H9 (cell line): ENCODE data around the gene UPF1. TPM values are rescaled to one million over a fixed set of nuclear protein-coding genes. Genes with fewer than 3 reads are reported as not detected.

Experiments
- DNase-seq: peaks from one replicate; pipeline ENCODE4 v3.0.0-alpha.2; 2017
- H2AFZ ChIP-seq: one replicate; pipeline ENCODE4 v1.6.1; 2013; ENCODE audit warnings: mild to moderate bottlenecking, low read length, control low read depth, moderate library complexity
- H2AK5ac ChIP-seq: 2 replicates; pipeline ENCODE4 v1.6.1; 2013; ENCODE audit warnings: low read length, control low read depth, mixed read lengths; ENCODE audit not compliant: insufficient read length
- H2BK120ac ChIP-seq: one replicate; pipeline ENCODE4 v1.6.1; 2013; ENCODE audit warnings: low read depth, mild to moderate bottlenecking, low read length, control low read depth, inconsistent platforms; ENCODE audit not compliant: poor library complexity, severe bottlenecking
- H2BK12ac ChIP-seq: 2 replicates; pipeline ENCODE4 v1.6.1; 2013; ENCODE audit warnings: low read length, control low read depth, mixed read lengths, low read depth; ENCODE audit not compliant: insufficient read length
- H2BK15ac ChIP-seq: 2 replicates; pipeline ENCODE4 v1.6.1; 2013; ENCODE audit warnings: low read depth, low read length, control low read depth
- H2BK20ac ChIP-seq: one replicate; pipeline ENCODE4 v1.6.1; 2013; ENCODE audit warnings: low read depth, mild to moderate bottlenecking, low read length, control low read depth, inconsistent platforms; ENCODE audit not compliant: poor library complexity, severe bottlenecking
- H2BK5ac ChIP-seq: 2 replicates; pipeline ENCODE4 v1.6.1; 2013; ENCODE audit warnings: low read length, control low read depth, mixed read lengths; ENCODE audit not compliant: insufficient read length
- H3K14ac ChIP-seq: 2 replicates; pipeline ENCODE4 v1.6.1; 2013; ENCODE audit warnings: low read length, control low read depth; ENCODE audit not compliant: insufficient read depth
- H3K18ac ChIP-seq: 2 replicates; pipeline ENCODE4 v1.6.1; 2013; ENCODE audit warnings: low read depth, mild to moderate bottlenecking, mixed read lengths, low read length, control low read depth; ENCODE audit not compliant: insufficient read length
- H3K23ac ChIP-seq: 2 replicates; pipeline ENCODE4 v1.6.1; 2013; ENCODE audit warnings: low read length, control low read depth, mixed read lengths, low read depth; ENCODE audit not compliant: insufficient read length
- H3K23me2 ChIP-seq: 2 replicates; pipeline ENCODE4 v1.6.1; 2013; ENCODE audit warnings: low read depth, mild to moderate bottlenecking, mixed read lengths, low read length, control low read depth; ENCODE audit not compliant: insufficient read length, poor library complexity, severe bottlenecking
- H3K27ac ChIP-seq: 2 replicates; pipeline ENCODE4 v1.5.1; 2013; ENCODE audit warnings: low read length, control low read depth, mixed read lengths, low read depth; ENCODE audit not compliant: insufficient read length
- H3K27me3 ChIP-seq: 2 replicates; pipeline ENCODE4 v1.6.1; 2013; ENCODE audit warnings: low read length, control low read depth, inconsistent platforms; ENCODE audit not compliant: insufficient read depth
- H3K4ac ChIP-seq: 2 replicates; pipeline ENCODE4 v1.6.1; 2013; ENCODE audit warnings: low read depth, mild to moderate bottlenecking, control low read depth, inconsistent platforms, low read length, moderate library complexity
- H3K4me1 ChIP-seq: 2 replicates; pipeline ENCODE4 v1.6.1; 2013; ENCODE audit warnings: low read length, control low read depth, inconsistent platforms; ENCODE audit not compliant: insufficient read depth
- H3K4me2 ChIP-seq: 2 replicates; pipeline ENCODE4 v1.6.1; 2013; ENCODE audit warnings: low read length, control low read depth, mixed read lengths; ENCODE audit not compliant: insufficient read length, insufficient read depth
- H3K56ac ChIP-seq: 2 replicates; pipeline ENCODE4 v1.6.1; 2013; ENCODE audit warnings: low read depth, mild to moderate bottlenecking, mixed read lengths, low read length, control low read depth; ENCODE audit not compliant: insufficient read length
- H3K79me1 ChIP-seq: 2 replicates; pipeline ENCODE4 v1.6.1; 2013; ENCODE audit warnings: low read depth, mild to moderate bottlenecking, moderate library complexity, low read length, control low read depth, inconsistent platforms; ENCODE audit not compliant: insufficient read depth, poor library complexity, severe bottlenecking
- H3K79me2 ChIP-seq: 2 replicates; pipeline ENCODE4 v1.6.1; 2013; ENCODE audit warnings: low read length, control low read depth, inconsistent platforms; ENCODE audit not compliant: insufficient read depth
- H3K9ac ChIP-seq: 2 replicates; pipeline ENCODE4 v1.6.1; 2013; ENCODE audit warnings: low read length, control low read depth, mixed read lengths; ENCODE audit not compliant: insufficient read length; ENCODE audit errors: extremely low read depth
- H3K9me3 ChIP-seq: one replicate; pipeline ENCODE4 v1.6.1; 2013; ENCODE audit warnings: low read depth, low read length, inconsistent platforms; ENCODE audit not compliant: control insufficient read depth
- H3T11ph ChIP-seq: one replicate; pipeline ENCODE4 v1.6.1; 2013; ENCODE audit warnings: mild to moderate bottlenecking, low read length, control low read depth, inconsistent platforms
- H4K20me1 ChIP-seq: one replicate; pipeline ENCODE4 v1.6.1; 2013; ENCODE audit not compliant: control insufficient read depth, insufficient read length, insufficient read depth
- H4K5ac ChIP-seq: 2 replicates; pipeline ENCODE4 v1.6.1; 2013; ENCODE audit warnings: low read depth, mild to moderate bottlenecking, mixed read lengths, low read length, control low read depth; ENCODE audit not compliant: insufficient read length
- H4K8ac ChIP-seq: replicated peaks from 2 replicates; pipeline ENCODE4 v1.6.1; 2013; ENCODE audit warnings: low read length, control low read depth, mixed read lengths, low read depth; ENCODE audit not compliant: insufficient read length
- H4K91ac ChIP-seq: 2 replicates; pipeline ENCODE4 v1.6.1; 2013; ENCODE audit warnings: low read depth, mild to moderate bottlenecking, moderate library complexity, mixed read lengths, low read length, control low read depth; ENCODE audit not compliant: insufficient read length
- H3K27ac Mint-ChIP-seq, 3 experiments: 2 replicates in 2 of 3; 3 replicates in 1 of 3; pipeline ENCODE4 v1.8.0; 2020 to 2021; ENCODE audit warnings: mixed read lengths in 3 of 3, mild to moderate bottlenecking in 1 of 3, moderate library complexity in 1 of 3
- H3K27me3 Mint-ChIP-seq: 2 replicates; pipeline ENCODE4 v1.8.0; 2021; ENCODE audit warnings: low read depth, mild to moderate bottlenecking, moderate library complexity, mixed read lengths
- H3K36me3 Mint-ChIP-seq, 3 experiments: 2 replicates in 2 of 3; 3 replicates in 1 of 3; pipeline ENCODE4 v1.8.0; 2020 to 2021; ENCODE audit warnings: low read depth in 3 of 3, mixed read lengths in 3 of 3; ENCODE audit not compliant: insufficient read depth in 1 of 3
- H3K4me1 Mint-ChIP-seq, 2 experiments: 2 replicates each; pipeline ENCODE4 v1.8.0; 2020; ENCODE audit warnings: mixed read lengths in 2 of 2
- H3K4me3 Mint-ChIP-seq, 2 experiments: 2 replicates in 1 of 2; 3 replicates in 1 of 2; pipeline ENCODE4 v1.8.0; 2020 to 2021; ENCODE audit warnings: mild to moderate bottlenecking in 2 of 2, mixed read lengths in 2 of 2, moderate library complexity in 1 of 2
- H3K9me3 Mint-ChIP-seq, 2 experiments: 2 replicates in 1 of 2; 3 replicates in 1 of 2; pipeline ENCODE4 v1.8.0; 2020; ENCODE audit warnings: mild to moderate bottlenecking in 2 of 2, mixed read lengths in 2 of 2, moderate library complexity in 1 of 2
- CTCF ChIP-seq: fragments of 200-600 bp; sonication (generic); conservative IDR thresholded peaks from 3 replicates; pipeline ENCODE4 v1.8.0; 2021; ENCODE audit warnings: antibody characterized with exemption, mild to moderate bottlenecking
- WGBS: extraction: QIAGEN DNeasy Blood & Tissue Kit; methylation state at CpG from one replicate; pipeline ENCODE4 v1.1.7; 2013; ENCODE audit warnings: missing lambda C conversion rate, low lambda C conversion rate, mixed read lengths; ENCODE audit not compliant: insufficient read length; ENCODE audit errors: extremely low coverage; 5-methylcytosine and 5-hydroxymethylcytosine counted together
- total RNA-seq: library from RNA; stranded (reverse); gene quantifications from 2 replicates; pipeline ENCODE4 v1.2.1, GENCODE V29; 2021

Gene UPF1
- total RNA-seq, 1 experiment from 2014 or later = 85.4 TPM

- peaks cover 69% of the 10 kb centered on the region for H3K27me3 ChIP-seq
- H2AFZ ChIP-seq = no peak overlapping the region
- H4K8ac ChIP-seq = no peak overlapping the region
- H4K91ac ChIP-seq = no peak overlapping the region
- H3K79me1 ChIP-seq = no peaks in the 10 kb centered on the region
- H3K9ac ChIP-seq = no peak overlapping the region
- no peaks in the 10 kb centered on the region for H4K20me1 ChIP-seq
- Mint-ChIP-seq H3K27ac (no peak overlapping the region), H3K4me1 (peaks cover 11 to 26% of the 10 kb centered on the region in 2 experiments), H3K27me3 (peaks cover 100% of the 10 kb centered on the region), H3K36me3 (no peaks in the 10 kb centered on the region; a peak in 1 of 7 replicates), H3K9me3 (peaks cover 0 to 8% of the 10 kb centered on the region in 2 experiments; a peak in 3 of 5 replicates), H3K4me3 (no peak overlapping the region)
- no peak overlapping the region for H4K5ac ChIP-seq
- H2BK12ac ChIP-seq = no peak overlapping the region
- no peaks in the 10 kb centered on the region for H3K79me2 ChIP-seq
- H2BK20ac ChIP-seq = no peak overlapping the region
- no peaks in the 10 kb centered on the region for H3K4me1 ChIP-seq
- H3K56ac ChIP-seq = no peak overlapping the region
- H3K9me3 ChIP-seq = no peaks in the 10 kb centered on the region
- no peak overlapping the region for H3K27ac ChIP-seq
- no peak overlapping the region for H3K4me2 ChIP-seq
- H3K23ac ChIP-seq = no peak overlapping the region
- DNase-seq = no peak
- TF ChIP-seq CTCF = no peak
- no peak overlapping the region for H3K4ac ChIP-seq
- H2BK5ac ChIP-seq = no peak overlapping the region
- no peak overlapping the region for H3T11ph ChIP-seq
- no peak overlapping the region for H2BK120ac ChIP-seq
- no peak overlapping the region; the same call in 1 of the 2 replicates for H3K14ac ChIP-seq
- H2BK15ac ChIP-seq = no peak overlapping the region
- H3K18ac ChIP-seq = no peak overlapping the region
- no CpG with 5 or more reads among the region's 22 CpGs for WGBS
- H2AK5ac ChIP-seq = no peak overlapping the region
- H3K23me2 ChIP-seq = peaks cover 7% of the 10 kb centered on the region
Measured at GRCh38 chr19:18782559-18783225, 49.1 kb upstream of the UPF1 start.
